Measurements from ENCODE around the gene C2orf66.

- TF ChIP-seq CTCF (IDR thresholded peaks at IDR 0.05 in 2 of 3, conservative IDR thresholded peaks at IDR 0.05 in 1 of 3; ENCODE audit: borderline replicate concordance in 1 of 3, insufficient read depth in 1 of 3, low read depth in 2 of 3, low read length in 2 of 3) = no peak
- no peak for TF ChIP-seq EZH2 (IDR thresholded peaks at IDR 0.05)
- TF ChIP-seq POLR2A (IDR thresholded peaks at IDR 0.05; ENCODE audit: borderline replicate concordance, extremely low read depth, insufficient read depth, insufficient read length) = no peak
- TF ChIP-seq MAX (IDR thresholded peaks at IDR 0.05) = no peak
- TF ChIP-seq POLR2AphosphoS5 (IDR thresholded peaks at IDR 0.05; ENCODE audit: low read depth, low read length) = no peak
- TF ChIP-seq EGR1 (IDR thresholded peaks at IDR 0.05; ENCODE audit: low read depth) = no peak
- no peak for TF ChIP-seq TCF7L2 (IDR thresholded peaks at IDR 0.05; ENCODE audit: borderline replicate concordance, extremely low read depth, insufficient read depth, insufficient read length)
- no peak for TF ChIP-seq FOSL1 (IDR thresholded peaks at IDR 0.05; ENCODE audit: low read depth)
- TF ChIP-seq, protein P1, sequence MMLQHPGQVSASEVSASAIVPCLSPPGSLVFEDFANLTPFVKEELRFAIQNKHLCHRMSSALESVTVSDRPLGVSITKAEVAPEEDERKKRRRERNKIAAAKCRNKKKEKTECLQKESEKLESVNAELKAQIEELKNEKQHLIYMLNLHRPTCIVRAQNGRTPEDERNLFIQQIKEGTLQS (IDR thresholded peaks at IDR 0.05) = no peak
- no peak for TF ChIP-seq EZH2phosphoT487 (IDR thresholded peaks at IDR 0.05; ENCODE audit: borderline replicate concordance)
- TF ChIP-seq ZFX (IDR thresholded peaks at IDR 0.05) = no peak
- TF ChIP-seq SIN3A (IDR thresholded peaks at IDR 0.05; ENCODE audit: low read depth) = no peak
These were observed 27.3 kb upstream of the C2orf66 start for GRCh38 chr2:196836440-196836839.

Data from HCT116 (cell line).